SIG-M5 treated with dmso at 0.1 percent for 504 hours (cell line): Measurements from ENCODE around the gene PLA2G7.
"Not testable (repeated sequence)": the region's sequence is repeated elsewhere in the genome, so short reads cannot be mapped to it uniquely, and the experiment has no call there.

ENCODE experiments used
- DNase-seq: peaks from one replicate; lab custom pipeline; 2025; ENCODE audit not compliant: unreplicated experiment; lab: John Stamatoyannopoulos, UW

Gene PLA2G7

DNA sequence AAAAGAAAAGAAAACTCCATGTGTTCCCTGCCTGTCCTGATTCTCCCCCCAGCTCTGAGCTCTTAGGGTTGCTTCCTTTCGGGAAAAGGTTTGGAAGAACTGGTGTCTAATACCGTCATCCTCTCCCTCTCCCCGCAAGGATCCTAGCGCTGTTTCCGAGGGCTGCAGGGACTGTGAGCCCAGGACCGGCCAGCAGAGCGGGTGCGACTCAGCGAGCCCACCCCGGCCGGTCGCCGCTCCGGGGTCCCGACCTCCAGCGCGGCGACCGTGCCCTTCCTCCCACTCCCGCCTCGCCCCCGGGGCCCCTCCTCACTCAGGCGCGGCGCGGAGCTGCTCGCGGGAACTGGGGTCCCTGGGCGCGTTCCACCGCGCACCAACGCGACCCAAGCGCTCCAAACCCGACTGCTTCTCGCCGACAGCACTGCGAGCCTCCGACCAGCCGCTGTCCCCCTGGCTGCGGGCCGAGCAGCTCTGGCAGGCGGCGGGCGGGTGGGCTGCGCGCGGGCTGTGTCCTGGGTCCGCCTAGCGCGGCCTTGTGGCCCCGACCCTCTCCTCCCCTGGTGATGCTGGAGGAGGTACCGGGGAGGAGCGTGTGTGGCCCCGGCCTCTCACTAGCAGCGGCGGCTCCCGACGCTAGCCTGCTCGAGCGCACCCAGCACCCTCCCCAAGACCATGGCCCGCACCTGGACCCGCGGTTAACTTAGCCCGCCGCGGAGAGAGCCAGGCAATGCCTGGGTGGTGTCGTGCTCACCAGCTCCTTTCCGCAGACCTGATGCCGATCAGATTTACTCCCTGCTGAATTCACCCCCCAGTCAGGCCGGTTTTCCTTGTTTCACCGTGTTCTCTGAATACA, at the start of gene PLA2G7:
Gene PLA2G7, minus strand, starts transcription at position 509 of the 853 bp plus-strand sequence. CDS start 12,484 bp downstream, outside the sequence.
- no peak for DNase-seq

DNA sequence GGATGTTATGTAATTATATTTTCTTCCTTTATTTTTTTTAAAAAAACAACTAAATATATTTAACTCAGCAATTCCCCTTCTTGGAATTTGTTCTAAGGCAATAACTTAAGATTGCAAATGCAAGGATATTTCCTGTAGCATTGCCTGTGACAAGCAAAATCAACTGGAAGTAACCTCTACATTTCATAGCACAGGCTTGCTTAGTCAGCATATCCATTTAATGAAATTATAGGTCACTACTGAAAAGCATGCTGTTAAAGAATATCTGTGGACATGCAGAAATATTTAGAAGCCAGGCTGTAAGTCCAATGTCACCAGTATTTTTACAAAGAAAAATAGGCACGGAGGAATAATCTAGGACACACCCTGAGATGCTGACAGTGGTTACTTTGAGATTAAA, 49.4 kb upstream of the PLA2G7 start:
- no peak for DNase-seq

DNA sequence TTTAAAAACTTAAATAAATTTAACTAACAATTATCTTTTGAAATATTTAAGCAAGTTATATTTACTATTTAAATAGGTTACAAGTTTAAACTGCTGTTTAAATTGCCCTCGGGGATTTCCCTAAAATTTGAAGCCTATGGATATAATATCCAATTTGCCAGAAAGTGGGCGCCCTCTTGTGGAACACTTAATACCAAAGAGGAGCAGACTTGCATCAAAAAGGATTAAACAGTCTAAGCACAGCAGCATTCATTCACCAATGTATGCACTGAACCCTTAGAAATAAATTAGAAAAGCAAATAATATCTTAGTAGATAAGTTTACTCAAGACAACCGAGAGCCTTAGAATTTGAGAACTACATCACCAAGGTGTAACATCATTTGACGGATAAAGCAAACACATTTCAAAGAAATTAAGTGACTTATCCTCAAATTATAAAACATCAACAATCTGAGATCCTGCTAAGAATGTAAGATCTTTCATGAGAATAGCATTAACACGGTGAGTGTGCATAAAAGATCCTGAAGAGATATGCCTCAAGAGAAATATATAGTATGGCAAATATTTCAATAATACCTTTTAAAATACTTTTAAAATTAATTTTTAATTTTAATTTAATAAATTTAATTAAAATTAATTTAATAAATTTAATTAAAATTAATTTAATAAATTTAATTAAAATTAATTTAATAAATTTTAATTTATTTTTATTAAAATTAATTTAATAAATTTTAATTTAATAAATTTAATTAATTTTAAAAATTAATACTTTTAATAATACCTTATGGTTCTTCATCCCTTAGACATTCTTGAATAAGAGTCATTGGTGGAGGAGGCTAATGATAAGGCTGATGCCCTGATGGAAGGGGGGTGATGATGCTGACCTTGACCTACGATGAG, 46.6 kb upstream of the PLA2G7 start:
- peak; percentile 70 for DNase-seq

GRCh38 chr6:46777476-46778346, 42.5 kb upstream of the PLA2G7 start:
- DNase-seq = no peak

- DNase-seq = no peak
These were observed 41.0 kb upstream of the PLA2G7 start for GRCh38 chr6:46776070-46776712.

DNA sequence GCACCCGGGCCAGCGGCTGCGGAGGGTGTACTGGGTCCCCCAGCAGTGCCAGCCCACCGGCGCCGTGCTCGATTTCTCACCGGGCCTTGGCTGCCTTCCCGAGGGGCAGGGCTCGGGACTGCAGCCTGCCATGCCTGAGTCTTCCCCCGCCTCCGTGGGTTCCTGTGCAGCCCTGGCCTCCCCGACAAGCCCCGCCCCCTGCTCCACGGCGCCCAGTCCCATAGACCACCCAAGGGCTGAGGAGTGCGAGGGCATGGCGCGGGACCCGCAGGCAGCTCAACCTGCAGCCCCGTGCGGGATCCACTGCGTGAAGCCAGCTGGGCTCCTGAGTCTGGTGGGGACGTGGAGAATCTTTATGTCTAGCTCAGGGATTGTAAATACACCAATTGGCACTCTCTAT, 39.6 kb upstream of the PLA2G7 start:
- not testable (repeated sequence) for DNase-seq

- peak; percentile 65 for DNase-seq
These were observed 38.2 kb upstream of the PLA2G7 start for GRCh38 chr6:46773201-46773855.

DNA sequence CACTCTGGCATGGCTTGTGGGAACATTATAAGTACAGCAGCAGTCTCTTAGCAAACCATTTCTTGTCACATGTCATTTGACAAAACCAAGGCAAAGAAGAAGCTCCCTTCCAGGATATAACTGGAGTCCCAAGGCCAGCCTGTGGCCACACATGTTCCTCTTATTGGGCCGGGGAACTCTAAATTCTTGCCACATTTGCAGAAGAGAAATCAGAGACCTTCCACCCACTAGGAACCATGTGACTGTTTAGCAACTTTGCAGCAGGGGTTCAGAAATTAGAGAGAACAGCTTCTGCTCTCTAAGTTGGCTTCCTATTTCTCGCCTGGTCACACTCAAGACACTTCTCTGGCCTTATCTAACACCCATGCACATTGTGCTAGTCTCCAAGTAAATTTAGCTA, 37.6 kb upstream of the PLA2G7 start:
- DNase-seq = peak; percentile 95

GRCh38 chr6:46772016-46772415, 36.8 kb upstream of the PLA2G7 start:
- peak; percentile 17 for DNase-seq

- no peak for DNase-seq
These were observed 29.8 kb upstream of the PLA2G7 start for GRCh38 chr6:46764961-46765360.

DNA sequence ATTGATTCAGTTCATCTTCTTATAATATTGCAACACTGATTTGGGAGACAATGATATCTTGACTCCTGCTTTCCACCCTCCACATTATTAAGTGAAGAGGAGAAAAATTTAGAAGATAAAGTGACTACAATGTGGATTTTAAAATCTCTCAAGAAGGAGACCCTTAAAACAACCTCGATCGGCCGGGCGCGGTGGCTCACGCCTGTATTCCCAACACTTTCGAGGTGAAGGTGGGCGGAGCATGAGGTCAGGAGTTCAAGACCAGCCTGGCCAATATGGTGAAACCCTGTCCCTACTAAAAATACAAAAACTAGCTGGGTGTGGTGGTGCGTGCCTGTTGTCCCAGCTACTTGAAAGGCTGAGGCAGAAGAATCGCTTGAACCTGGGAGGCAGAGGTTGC, 29.1 kb upstream of the PLA2G7 start:
- DNase-seq = not testable (repeated sequence)

DNA sequence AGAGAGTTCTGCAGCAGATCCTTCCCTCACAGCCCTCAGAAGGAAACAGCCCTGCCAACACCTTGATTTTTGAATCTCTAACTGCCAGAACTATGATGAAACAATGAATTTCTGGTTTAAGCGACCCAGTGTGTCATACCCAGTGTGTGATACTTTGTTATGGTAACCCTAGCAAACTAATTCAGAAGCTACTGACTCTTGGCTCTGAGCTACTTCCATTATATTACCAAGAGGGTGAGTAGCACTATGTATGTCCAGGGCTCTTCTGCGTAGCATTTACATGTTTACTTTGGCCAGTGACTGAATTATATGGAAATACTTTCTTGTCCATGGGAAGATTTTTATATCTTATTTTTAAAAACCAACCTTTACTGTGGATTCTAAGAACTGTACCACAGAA, 28.3 kb upstream of the PLA2G7 start:
- DNase-seq = no peak

DNA sequence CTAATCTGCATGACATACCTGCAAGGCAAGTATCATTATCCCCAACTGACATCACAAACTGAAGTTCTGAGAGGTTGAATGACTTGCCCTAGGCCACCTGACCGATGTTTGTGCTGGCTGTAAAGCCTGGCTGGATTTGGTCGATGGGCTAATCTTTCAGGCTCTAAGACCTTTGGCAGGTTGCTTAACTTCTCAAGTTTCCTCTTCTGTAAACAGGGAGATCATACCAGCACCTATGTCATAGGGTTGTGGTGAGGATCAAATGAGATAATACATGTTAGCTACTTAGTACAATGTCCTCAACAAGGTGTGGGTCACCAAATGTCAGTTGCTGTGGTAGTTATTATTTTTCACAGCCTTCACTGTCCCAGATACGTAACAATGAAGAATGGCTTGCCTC, 25.8 kb upstream of the PLA2G7 start:
- DNase-seq = no peak

- no peak for DNase-seq
These were observed 24.0 kb upstream of the PLA2G7 start for GRCh38 chr6:46758960-46759753.

GRCh38 chr6:46757214-46757596, 22.0 kb upstream of the PLA2G7 start:
- DNase-seq = no peak

DNA sequence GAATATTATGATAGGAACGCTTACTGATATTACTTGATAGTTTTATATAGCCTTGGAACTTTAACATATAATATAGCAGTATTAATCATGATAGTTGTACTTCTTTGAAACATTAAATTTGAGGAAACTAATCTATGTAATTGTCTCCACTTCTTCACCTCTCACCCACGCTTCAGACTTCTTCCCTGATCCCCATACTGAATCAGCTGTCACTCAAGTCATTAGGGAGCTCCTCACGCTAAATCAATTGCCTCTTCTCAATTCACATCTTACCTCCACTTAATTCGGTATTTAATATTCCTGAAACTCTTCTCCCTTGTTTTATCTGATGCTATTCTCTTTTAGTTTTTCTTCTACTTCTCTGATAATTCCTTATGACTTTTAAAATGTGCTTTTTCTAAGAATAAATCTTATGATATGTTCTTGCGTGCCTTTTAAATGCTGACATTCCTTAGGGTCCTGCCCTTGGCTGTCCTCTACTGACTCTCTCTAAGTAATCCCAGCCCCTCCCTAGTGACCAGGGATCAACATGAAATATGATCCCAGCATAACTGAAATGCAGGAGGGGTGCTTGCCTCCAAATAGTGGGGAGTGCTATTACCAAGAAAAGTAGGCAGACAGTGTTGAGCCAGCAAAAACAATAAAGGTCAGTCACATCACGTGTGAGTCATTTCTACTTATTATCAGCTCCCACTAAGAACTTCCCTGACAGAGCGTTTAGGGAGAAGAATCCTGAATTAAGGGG, 21.5 kb upstream of the PLA2G7 start:
- DNase-seq = no peak

DNA sequence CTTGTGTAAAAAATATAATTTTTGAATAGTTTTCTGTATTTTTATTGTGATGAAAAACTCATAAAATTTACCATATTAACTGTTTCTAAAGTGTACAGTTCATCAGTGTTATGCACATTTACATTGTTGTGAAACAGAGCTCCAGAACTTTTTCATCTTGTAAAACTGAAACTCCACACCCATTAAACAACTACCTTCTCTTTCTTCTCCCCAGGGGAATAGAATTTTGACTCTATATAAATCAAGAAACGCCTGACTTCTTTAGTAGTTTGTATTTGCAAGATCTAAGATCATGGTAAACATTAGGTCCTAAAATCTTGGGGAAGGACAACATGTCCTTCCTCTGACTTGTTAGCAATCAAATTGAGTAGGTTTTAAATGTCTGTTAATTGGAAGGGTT, 20.7 kb upstream of the PLA2G7 start:
- no peak for DNase-seq

- no peak for DNase-seq
These were observed 16.5 kb upstream of the PLA2G7 start for GRCh38 chr6:46751658-46752057.
